HEK293 (cell line): Measurements from ENCODE around the gene GPR17.

ENCODE experiments used
- CTCF ChIA-PET: fragments of 350-600 bp; formaldehyde crosslinking; extraction: SDS; loops from one replicate; lab custom pipeline; 2021; ENCODE audit warnings: antibody characterized with exemption; lab: Yijun Ruan, JAX
- POLR2A ChIA-PET: fragments of 300-600 bp; formaldehyde crosslinking; extraction: SDS; loops from one replicate; lab custom pipeline; 2020; ENCODE audit warnings: antibody characterized with exemption, inconsistent platforms; lab: Yijun Ruan, JAX
- H3K27ac ChIP-seq: fragments of 200-500 bp; sonication (Bioruptor generic); 2 replicates; pipeline ENCODE4 v1.5.1; 2014; ENCODE audit warnings: low read depth, low read length, control low read depth, inconsistent platforms; ENCODE audit errors: extremely low read depth
- H3K36me3 ChIP-seq, 2 experiments: fragments of 200-500 bp in 1 of 2; sonication (Bioruptor generic) in 1 of 2; 1 replicate in 1 of 2; 2 replicates in 1 of 2; pipeline ENCODE4 v1.5.1; 2014 to 2017; ENCODE audit warnings: inconsistent platforms in 2 of 2, low read length in 2 of 2; ENCODE audit not compliant: control insufficient read depth in 2 of 2, insufficient read depth in 1 of 2
- H3K4me1 ChIP-seq: fragments of 200-500 bp; sonication (Bioruptor generic); 2 replicates; pipeline ENCODE4 v1.5.1; 2014; ENCODE audit warnings: mild to moderate bottlenecking, low read length, inconsistent platforms; ENCODE audit not compliant: control insufficient read depth, insufficient read depth
- H3K4me3 ChIP-seq: 2 replicates; pipeline ENCODE4 v1.5.1; 2011; ENCODE audit warnings: low read depth, mild to moderate bottlenecking, control low read depth, low read length, moderate library complexity
- H3K9me3 ChIP-seq: fragments of 200-500 bp; sonication (Bioruptor generic); 2 replicates; pipeline ENCODE4 v1.5.1; 2014; ENCODE audit warnings: low read depth, low read length, inconsistent platforms; ENCODE audit not compliant: control insufficient read depth, insufficient read depth
- GLIS1 ChIP-seq: fragments of 450-650 bp; formaldehyde crosslinking; IDR thresholded peaks from 2 replicates; pipeline ENCODE4 v1.5.1; 2016; ENCODE audit warnings: missing biosample characterization, missing genetic modification characterization
- GLIS2 ChIP-seq: fragments of 450-650 bp; formaldehyde crosslinking; IDR thresholded peaks from 2 replicates; pipeline ENCODE4 v1.5.1; 2016; ENCODE audit warnings: missing biosample characterization, missing genetic modification characterization
- INSM2 ChIP-seq: fragments of 450-650 bp; formaldehyde crosslinking; IDR thresholded peaks from 2 replicates; pipeline ENCODE4 v1.5.1; 2016; ENCODE audit warnings: missing biosample characterization, missing genetic modification characterization
- PBX3 ChIP-seq: sonication (generic); formaldehyde crosslinking; IDR thresholded peaks from 2 replicates; pipeline ENCODE4 v1.8.1; 2022; ENCODE audit warnings: mild to moderate bottlenecking, moderate library complexity, missing genetic modification reagents
- PRDM4 ChIP-seq: fragments of 450-650 bp; formaldehyde crosslinking; IDR thresholded peaks from 2 replicates; pipeline ENCODE4 v1.5.1; 2017; ENCODE audit warnings: missing biosample characterization, missing genetic modification characterization
- ZBTB1 ChIP-seq: fragments of 450-650 bp; formaldehyde crosslinking; IDR thresholded peaks from 2 replicates; pipeline ENCODE4 v1.5.1; 2016; ENCODE audit warnings: missing biosample characterization, missing genetic modification characterization
- ZNF114 ChIP-seq: fragments of 450-650 bp; formaldehyde crosslinking; IDR thresholded peaks from 2 replicates; pipeline ENCODE4 v1.5.0; 2017; ENCODE audit warnings: missing biosample characterization, missing genetic modification characterization
- ZNF132 ChIP-seq: fragments of 450-650 bp; formaldehyde crosslinking; IDR thresholded peaks from 2 replicates; pipeline ENCODE4 v1.5.1; 2017; ENCODE audit warnings: missing biosample characterization, missing genetic modification characterization, borderline replicate concordance
- ZNF138 ChIP-seq: fragments of 450-650 bp; formaldehyde crosslinking; IDR thresholded peaks from 2 replicates; pipeline ENCODE4 v1.5.1; 2016; ENCODE audit warnings: missing biosample characterization, missing genetic modification characterization, borderline replicate concordance
- ZNF19 ChIP-seq: fragments of 450-650 bp; formaldehyde crosslinking; IDR thresholded peaks from 2 replicates; pipeline ENCODE4; 2016; ENCODE audit warnings: missing biosample characterization, missing genetic modification characterization, low read depth
- ZNF239 ChIP-seq: fragments of 450-650 bp; formaldehyde crosslinking; IDR thresholded peaks from 2 replicates; pipeline ENCODE4 v1.5.1; 2016; ENCODE audit warnings: missing biosample characterization, missing genetic modification characterization
- ZNF248 ChIP-seq: fragments of 450-650 bp; formaldehyde crosslinking; IDR thresholded peaks from 2 replicates; pipeline ENCODE4 v1.5.1; 2017; ENCODE audit warnings: missing biosample characterization, missing genetic modification characterization
- ZNF26 ChIP-seq: fragments of 450-650 bp; formaldehyde crosslinking; IDR thresholded peaks from 2 replicates; pipeline ENCODE4 v1.5.1; 2016; ENCODE audit warnings: missing biosample characterization, missing genetic modification characterization
- ZNF324 ChIP-seq: fragments of 450-650 bp; formaldehyde crosslinking; IDR thresholded peaks from 2 replicates; pipeline ENCODE4 v1.5.1; 2016; ENCODE audit warnings: missing biosample characterization, missing genetic modification characterization
- ZNF394 ChIP-seq: fragments of 450-650 bp; formaldehyde crosslinking; IDR thresholded peaks from 2 replicates; pipeline ENCODE4 v1.5.1; 2016; ENCODE audit warnings: missing biosample characterization, missing genetic modification characterization, mild to moderate bottlenecking, moderate library complexity, borderline replicate concordance
- ZNF423 ChIP-seq: fragments of 450-650 bp; formaldehyde crosslinking; IDR thresholded peaks from 2 replicates; pipeline ENCODE4 v1.5.1; 2016; ENCODE audit warnings: missing biosample characterization, missing genetic modification characterization
- ZNF473 ChIP-seq: fragments of 450-650 bp; formaldehyde crosslinking; IDR thresholded peaks from 2 replicates; pipeline ENCODE4 v1.5.1; 2017; ENCODE audit warnings: missing biosample characterization, missing genetic modification characterization
- ZNF488 ChIP-seq: fragments of 450-650 bp; formaldehyde crosslinking; IDR thresholded peaks from 2 replicates; pipeline ENCODE4 v1.5.1; 2016; ENCODE audit warnings: missing biosample characterization, missing genetic modification characterization
- ZNF501 ChIP-seq: fragments of 450-650 bp; formaldehyde crosslinking; IDR thresholded peaks from 2 replicates; pipeline ENCODE4 v1.5.1; 2016; ENCODE audit warnings: missing biosample characterization, missing genetic modification characterization
- ZNF521 ChIP-seq: fragments of 450-650 bp; formaldehyde crosslinking; IDR thresholded peaks from 2 replicates; pipeline ENCODE4 v1.5.1; 2017; ENCODE audit warnings: missing biosample characterization, mild to moderate bottlenecking, missing genetic modification characterization
- ZNF560 ChIP-seq: fragments of 450-650 bp; formaldehyde crosslinking; IDR thresholded peaks from 2 replicates; pipeline ENCODE4 v1.5.1; 2017; ENCODE audit warnings: missing biosample characterization, missing genetic modification characterization, borderline replicate concordance
- ZNF624 ChIP-seq: fragments of 450-650 bp; formaldehyde crosslinking; IDR thresholded peaks from 2 replicates; pipeline ENCODE4 v1.5.1; 2017; ENCODE audit warnings: missing biosample characterization, missing genetic modification characterization
- ZNF626 ChIP-seq: fragments of 450-650 bp; sonication (Bioruptor Pico); formaldehyde crosslinking; IDR thresholded peaks from 2 replicates; pipeline ENCODE4 v1.5.1; 2018; ENCODE audit warnings: missing biosample characterization, missing genetic modification characterization, inconsistent platforms
- ZNF785 ChIP-seq: fragments of 450-650 bp; formaldehyde crosslinking; IDR thresholded peaks from 2 replicates; pipeline ENCODE4 v1.5.1; 2016; ENCODE audit warnings: missing biosample characterization, missing genetic modification characterization
- ZNF791 ChIP-seq: fragments of 450-650 bp; formaldehyde crosslinking; IDR thresholded peaks from 2 replicates; pipeline ENCODE4 v1.5.1; 2016; ENCODE audit warnings: missing biosample characterization, missing genetic modification characterization

The GPR17 gene

GRCh38 chr2:127683757-127684156, 37.8 kb downstream of the GPR17 start:
- no peaks in the 10 kb centered on the region for H3K9me3 ChIP-seq
- POLR2A ChIA-PET = interaction anchor here (0.8 kb wide), 1 partner anchor 19 kb away, joined by 3 read pairs; no protein-coding TSS in a partner anchor
- no peak overlapping the region for H3K27ac ChIP-seq
- H3K4me3 ChIP-seq = no peak overlapping the region
- no peak for TF ChIP-seq PBX3 (CRISPR knock-in tag)
- TF ChIP-seq ZNF488 = no peak
- TF ChIP-seq ZNF19 = no peak
- no peak for TF ChIP-seq INSM2
- no peak for TF ChIP-seq GLIS2 (tag by site-specific recombination)
- TF ChIP-seq ZBTB1 (tag by site-specific recombination) = no peak
- TF ChIP-seq ZNF239 (tag by site-specific recombination) = no peak
- TF ChIP-seq, all 188 proteins: peak for 0
- CTCF ChIA-PET = interaction anchor here (0.6 to 1.2 kb wide), 4 partner anchors 45 to 633 kb away, joined by 3 to 4 read pairs (median 3); no protein-coding TSS in a partner anchor
- Histone ChIP-seq H3K4me1 (no peaks in the 10 kb centered on the region), H3K36me3 (no peaks in the 10 kb centered on the region)

- no peak for TF ChIP-seq ZNF626 (tag by site-specific recombination)
- TF ChIP-seq ZNF248 (tag by site-specific recombination) = no peak
- no peak for TF ChIP-seq GLIS1
- no peak for TF ChIP-seq ZNF132 (tag by site-specific recombination)
- TF ChIP-seq, all 188 proteins: peak for 0
- Histone ChIP-seq H3K9me3 (no peaks in the 10 kb centered on the region), H3K4me1 (no peaks in the 10 kb centered on the region), H3K27ac (no peak overlapping the region), H3K4me3 (no peak overlapping the region), H3K36me3 (no peaks in the 10 kb centered on the region)
- CTCF ChIA-PET = interaction anchor here (1.9 kb wide), 1 partner anchor 9 kb away, joined by 4 read pairs; no protein-coding TSS in a partner anchor
- POLR2A ChIA-PET = no interaction called here
Measured at GRCh38 chr2:127685410-127686080, 39.6 kb downstream of the GPR17 start.

- Histone ChIP-seq H3K4me1 (no peaks in the 10 kb centered on the region), H3K27ac (no peak overlapping the region), H3K4me3 (no peak overlapping the region), H3K9me3 (no peaks in the 10 kb centered on the region), H3K36me3 (no peaks in the 10 kb centered on the region)
- ChIA-PET CTCF (no interaction called here), POLR2A (no interaction called here)
- no peak for TF ChIP-seq ZNF138 (tag by site-specific recombination)
- no peak for TF ChIP-seq ZNF521
- no peak for TF ChIP-seq ZNF791
- no peak for TF ChIP-seq ZNF560 (tag by site-specific recombination)
- no peak for TF ChIP-seq ZNF624
- no peak for TF ChIP-seq ZNF501 (tag by site-specific recombination)
- TF ChIP-seq ZNF423 (tag by site-specific recombination) = no peak
- TF ChIP-seq PRDM4 (tag by site-specific recombination) = no peak
- no peak for TF ChIP-seq ZNF394 (tag by site-specific recombination)
- TF ChIP-seq ZNF785 (tag by site-specific recombination) = no peak
- TF ChIP-seq ZNF114 (tag by site-specific recombination) = no peak
- no peak for TF ChIP-seq ZNF324 (tag by site-specific recombination)
- no peak for TF ChIP-seq ZNF473 (tag by site-specific recombination)
- no peak for TF ChIP-seq ZNF26
Measured at GRCh38 chr2:127688405-127688804, 42.5 kb downstream of the GPR17 start.
